HG02588 (cell line): ENCODE results near the gene MCF2L2.

Experiments used
- ATAC-seq: cut with Tn5 transposase; IDR thresholded peaks from one replicate; pipeline ENCODE4 v1.9.1; 2021; ENCODE audit warnings: mild to moderate bottlenecking, moderate library complexity; ENCODE audit not compliant: unreplicated experiment

The MCF2L2 gene

DNA sequence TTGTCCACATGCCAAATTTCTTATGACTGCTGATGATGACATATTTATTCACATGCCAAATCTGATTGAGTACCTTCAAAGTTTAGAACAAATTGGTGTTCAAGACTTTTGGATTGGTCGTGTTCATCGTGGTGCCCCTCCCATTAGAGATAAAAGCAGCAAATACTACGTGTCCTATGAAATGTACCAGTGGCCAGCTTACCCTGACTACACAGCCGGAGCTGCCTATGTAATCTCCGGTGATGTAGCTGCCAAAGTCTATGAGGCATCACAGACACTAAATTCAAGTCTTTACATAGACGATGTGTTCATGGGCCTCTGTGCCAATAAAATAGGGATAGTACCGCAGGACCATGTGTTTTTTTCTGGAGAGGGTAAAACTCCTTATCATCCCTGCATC lies 158.1 kb downstream of the MCF2L2 start:
- no peak for ATAC-seq

- no peak for ATAC-seq
Observed at GRCh38 chr3:183269345-183269744, 159.1 kb downstream of the MCF2L2 start.

DNA sequence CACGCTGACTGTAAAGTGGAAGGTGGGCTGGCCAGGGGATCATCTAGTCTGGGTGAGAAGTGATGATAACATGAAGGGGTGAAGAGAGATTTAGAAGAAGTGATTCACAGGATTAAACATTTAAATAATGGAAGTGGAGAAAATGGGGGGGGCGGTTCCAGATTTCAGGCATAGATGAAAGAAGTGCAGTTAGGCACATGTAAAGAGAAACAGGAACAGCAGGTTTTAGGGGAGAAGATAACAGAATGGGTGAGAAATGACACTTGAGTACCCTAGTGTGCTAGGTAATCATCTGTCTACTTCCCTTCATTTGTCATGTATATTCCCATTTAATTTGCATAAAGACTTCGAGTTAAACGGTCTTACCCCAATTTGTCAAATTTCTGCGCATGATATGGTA lies 160.1 kb downstream of the MCF2L2 start:
- ATAC-seq: no peak

GRCh38 chr3:183267140-183267539 lies 161.3 kb downstream of the MCF2L2 start:
- ATAC-seq: no peak

- ATAC-seq: no peak
Observed at GRCh38 chr3:183266454-183266853, 162.0 kb downstream of the MCF2L2 start.

GRCh38 chr3:183265834-183266417 lies 162.5 kb downstream of the MCF2L2 start:
- ATAC-seq: no peak

DNA sequence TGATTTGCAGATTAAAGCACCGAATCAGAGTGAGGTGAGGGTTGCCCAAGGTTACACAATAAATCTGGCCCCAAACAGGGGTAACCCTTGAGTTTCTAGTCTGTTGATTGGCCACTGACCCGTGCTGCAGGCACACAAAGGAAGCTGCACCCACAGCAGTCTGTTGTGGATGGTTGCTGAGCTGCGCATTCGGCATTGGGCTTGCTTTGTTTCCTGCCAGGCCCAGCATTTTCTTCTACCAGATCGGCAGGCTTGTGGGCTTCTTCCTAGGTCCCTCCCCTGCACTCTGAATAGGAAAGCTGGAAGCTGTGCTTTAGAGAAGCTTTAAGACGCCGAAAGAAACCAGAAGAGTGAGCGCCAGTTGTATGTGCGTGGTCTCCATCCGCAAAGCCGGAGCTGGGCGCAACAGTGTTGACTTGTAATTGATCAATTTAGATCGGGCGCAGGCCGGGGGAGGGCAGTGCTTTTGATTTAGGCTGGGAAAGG lies 163.2 kb downstream of the MCF2L2 start:
- ATAC-seq: no peak

- ATAC-seq: no peak
Observed at GRCh38 chr3:183264268-183264667, 164.2 kb downstream of the MCF2L2 start.

GRCh38 chr3:183262875-183263378 lies 165.5 kb downstream of the MCF2L2 start:
- ATAC-seq: no peak

- ATAC-seq: no peak
Observed at GRCh38 chr3:183261151-183261724, 167.2 kb downstream of the MCF2L2 start.

GRCh38 chr3:183260167-183260904 lies 168.1 kb downstream of the MCF2L2 start:
- no peak for ATAC-seq

DNA sequence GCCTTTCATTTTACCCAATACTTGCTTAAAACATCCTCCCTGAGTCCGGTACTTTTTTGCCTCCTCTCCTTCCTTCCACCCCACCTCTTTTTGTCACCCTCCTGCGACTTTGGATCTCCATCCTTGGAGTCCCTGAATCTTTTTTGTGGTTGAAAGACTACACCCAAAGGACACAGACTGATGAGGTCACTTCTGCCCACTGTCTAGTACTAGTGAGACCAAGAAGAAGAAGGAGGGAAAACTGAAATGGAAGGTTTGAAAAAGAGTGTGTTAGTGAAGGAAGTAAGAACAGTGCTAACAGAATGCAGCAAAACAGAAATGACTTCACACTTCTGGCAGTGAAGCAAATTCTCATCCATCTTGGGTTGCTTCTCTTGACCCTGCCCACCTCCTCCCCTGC lies 168.8 kb downstream of the MCF2L2 start:
- no peak for ATAC-seq

- ATAC-seq: no peak
Observed at GRCh38 chr3:183259087-183259486, 169.3 kb downstream of the MCF2L2 start.

DNA sequence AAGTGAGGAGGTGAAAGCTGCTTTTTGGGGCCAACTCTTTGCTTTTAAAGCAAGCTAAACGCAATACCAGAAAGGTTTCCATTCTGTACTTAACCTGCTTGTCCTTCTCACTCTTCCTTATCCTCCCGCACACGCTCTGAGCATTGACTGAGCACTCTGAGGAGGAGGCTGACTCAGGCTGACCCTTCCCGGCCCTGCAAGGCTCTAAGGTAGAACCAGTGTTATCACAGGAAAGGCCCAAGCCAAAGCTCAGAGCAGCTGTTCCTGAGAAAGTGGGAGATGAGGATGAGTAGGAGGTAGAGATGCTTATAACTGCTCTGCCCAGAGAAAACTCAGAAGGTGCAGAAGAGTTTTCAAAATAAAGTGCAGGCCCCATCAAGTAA lies 173.1 kb downstream of the MCF2L2 start:
- ATAC-seq: no peak

GRCh38 chr3:183254487-183255347 lies 173.7 kb downstream of the MCF2L2 start:
- no peak for ATAC-seq

GRCh38 chr3:183253528-183254486 lies 174.6 kb downstream of the MCF2L2 start:
- no peak for ATAC-seq

DNA sequence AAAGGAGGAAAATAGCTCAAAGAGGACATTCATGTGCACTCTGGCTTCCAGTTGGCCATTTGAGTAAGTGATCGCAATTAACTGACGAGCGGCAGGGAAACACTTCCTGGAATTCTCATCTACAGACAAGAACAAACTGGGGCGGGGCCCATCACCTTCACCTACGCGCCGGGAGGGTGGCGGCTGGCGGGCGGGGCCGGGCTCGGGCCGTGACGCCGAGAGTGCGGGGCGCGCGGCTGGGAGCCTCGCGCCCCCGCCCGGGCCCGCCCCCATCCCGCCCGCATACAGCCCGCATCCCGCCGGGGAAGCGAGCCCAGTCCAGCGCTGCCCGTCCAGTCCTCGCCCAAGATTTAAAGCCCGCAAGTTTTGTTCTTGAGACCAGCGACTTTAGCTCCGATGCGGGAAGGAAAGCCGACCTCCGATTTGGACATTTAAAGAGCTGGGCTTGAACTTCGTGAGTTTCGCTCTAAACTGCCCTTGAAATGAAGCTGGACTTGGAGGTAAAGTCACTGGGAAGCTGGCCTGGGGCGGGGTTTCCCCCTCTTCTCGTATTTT lies 175.4 kb downstream of the MCF2L2 start, which contains the start of gene B3GNT5:
TSS of gene B3GNT5 (plus strand) at position 281 of the 555 bp plus-strand sequence. CDS start 16,546 bp downstream, outside the sequence.
- no peak for ATAC-seq

DNA sequence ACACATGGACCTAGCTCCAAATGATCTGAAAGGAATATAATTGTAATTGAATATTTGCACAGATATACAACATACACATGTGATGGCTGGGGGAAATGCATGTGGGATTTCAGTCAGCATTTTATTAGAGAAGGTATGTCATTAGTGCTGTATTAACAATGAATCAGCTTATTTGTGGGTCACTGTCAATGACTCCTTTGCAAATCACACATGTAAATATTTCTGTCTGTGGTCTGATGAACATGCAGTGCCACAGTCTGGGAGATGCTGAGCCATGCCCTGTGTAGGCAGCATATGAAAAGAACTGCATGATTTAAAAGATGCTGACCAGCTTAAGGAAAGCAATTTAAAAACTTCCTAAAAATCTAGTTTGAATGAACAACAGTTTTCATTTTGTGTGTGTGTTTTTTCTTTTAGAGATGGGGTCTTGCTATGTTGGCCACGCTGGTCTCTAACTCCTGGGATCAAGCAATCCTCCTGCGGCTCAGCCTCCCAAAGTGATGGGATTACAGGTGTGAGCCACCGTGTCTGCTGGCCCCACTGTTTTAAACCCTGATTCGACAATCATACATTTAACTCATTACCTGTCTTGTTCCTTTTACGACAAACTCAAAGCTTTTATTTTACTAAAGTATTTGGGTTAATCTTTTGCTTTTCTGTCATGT lies 176.2 kb downstream of the MCF2L2 start:
- no peak for ATAC-seq
